ENCODE data around the gene ZNF831. TPM values are rescaled to one million over a fixed set of nuclear protein-coding genes. Genes with fewer than 3 reads are reported as not detected.

Gene ZNF831
- total RNA-seq, 1 experiment from 2014 or later: not detected

DNA sequence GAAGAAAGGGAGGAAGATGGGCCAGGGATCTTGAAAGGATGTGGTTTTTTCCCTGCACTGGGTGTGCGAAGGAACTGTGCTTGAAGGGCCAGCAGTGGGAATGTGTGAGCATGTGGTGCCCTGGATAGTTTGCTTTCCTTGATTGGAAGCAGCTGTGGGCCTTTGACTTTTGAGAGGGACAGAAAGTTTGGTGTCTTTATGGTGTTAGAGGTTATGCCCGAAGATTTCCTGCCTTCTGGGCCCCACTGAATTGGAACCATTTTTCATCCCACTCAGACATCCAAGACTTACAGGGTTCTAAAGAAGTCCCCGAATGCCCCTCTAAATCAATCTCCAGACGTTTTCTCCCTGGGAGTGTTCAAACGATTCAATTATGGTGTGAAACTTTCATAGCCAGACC is 113.3 kb downstream of the ZNF831 start:
- Mint-ChIP-seq H3K9me3 (ENCODE audit: unreplicated experiment) (no peaks in the 10 kb centered on the region), H3K36me3 (ENCODE audit: insufficient read depth, unreplicated experiment) (no peaks in the 10 kb centered on the region), H3K4me3 (ENCODE audit: unreplicated experiment) (no peak overlapping the region), H3K27me3 (ENCODE audit: insufficient read depth, unreplicated experiment) (peaks cover 91% of the 10 kb centered on the region), H3K27ac (ENCODE audit: low read depth, unreplicated experiment) (no peak overlapping the region), H3K4me1 (ENCODE audit: insufficient read depth, unreplicated experiment) (no peaks in the 10 kb centered on the region)
- intact Hi-C loops (cut with micrococcal nuclease): no loop called here
- POLR2A ChIA-PET: no interaction called here
- DNase-seq (ENCODE audit: unreplicated experiment): no peak
- CTCF ChIA-PET: interaction anchor here (0.6 kb wide), 2 partner anchors 154 to 200 kb away, joined by 3 read pairs; no protein-coding TSS in a partner anchor
- TF ChIP-seq, protein P1, sequence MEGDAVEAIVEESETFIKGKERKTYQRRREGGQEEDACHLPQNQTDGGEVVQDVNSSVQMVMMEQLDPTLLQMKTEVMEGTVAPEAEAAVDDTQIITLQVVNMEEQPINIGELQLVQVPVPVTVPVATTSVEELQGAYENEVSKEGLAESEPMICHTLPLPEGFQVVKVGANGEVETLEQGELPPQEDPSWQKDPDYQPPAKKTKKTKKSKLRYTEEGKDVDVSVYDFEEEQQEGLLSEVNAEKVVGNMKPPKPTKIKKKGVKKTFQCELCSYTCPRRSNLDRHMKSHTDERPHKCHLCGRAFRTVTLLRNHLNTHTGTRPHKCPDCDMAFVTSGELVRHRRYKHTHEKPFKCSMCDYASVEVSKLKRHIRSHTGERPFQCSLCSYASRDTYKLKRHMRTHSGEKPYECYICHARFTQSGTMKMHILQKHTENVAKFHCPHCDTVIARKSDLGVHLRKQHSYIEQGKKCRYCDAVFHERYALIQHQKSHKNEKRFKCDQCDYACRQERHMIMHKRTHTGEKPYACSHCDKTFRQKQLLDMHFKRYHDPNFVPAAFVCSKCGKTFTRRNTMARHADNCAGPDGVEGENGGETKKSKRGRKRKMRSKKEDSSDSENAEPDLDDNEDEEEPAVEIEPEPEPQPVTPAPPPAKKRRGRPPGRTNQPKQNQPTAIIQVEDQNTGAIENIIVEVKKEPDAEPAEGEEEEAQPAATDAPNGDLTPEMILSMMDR (IDR thresholded peaks at IDR 0.05; ENCODE audit: unreplicated experiment): no peak
- no TSS peak for BruUV-seq (replicated peaks)

DNA sequence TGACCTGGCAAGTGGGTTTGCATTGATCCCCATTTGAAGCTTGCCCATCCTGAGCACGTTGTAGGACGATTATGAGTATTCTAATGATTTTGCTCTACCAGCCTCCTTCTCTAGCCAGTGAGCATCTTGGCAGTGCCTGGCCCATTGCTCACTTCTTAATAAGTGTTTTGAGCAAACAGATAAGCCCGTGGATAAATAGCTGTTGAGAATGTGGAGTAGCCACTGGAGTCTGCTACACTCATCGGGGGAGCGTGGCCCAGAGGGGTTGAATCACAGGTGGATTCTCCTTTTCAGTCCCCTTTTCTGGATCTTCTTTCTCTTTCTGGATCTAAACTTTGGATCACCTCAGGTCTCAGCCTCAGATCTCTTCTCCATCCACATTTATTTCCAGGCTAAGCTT is 120.8 kb downstream of the ZNF831 start:
- Mint-ChIP-seq H3K9me3 (ENCODE audit: unreplicated experiment) (no peaks in the 10 kb centered on the region), H3K4me1 (ENCODE audit: insufficient read depth, unreplicated experiment) (no peaks in the 10 kb centered on the region), H3K4me3 (ENCODE audit: unreplicated experiment) (no peak overlapping the region), H3K27me3 (ENCODE audit: insufficient read depth, unreplicated experiment) (peaks cover 74% of the 10 kb centered on the region), H3K36me3 (ENCODE audit: insufficient read depth, unreplicated experiment) (no peaks in the 10 kb centered on the region), H3K27ac (ENCODE audit: low read depth, unreplicated experiment) (no peak overlapping the region)
- CTCF ChIA-PET: interaction anchor here (0.6 kb wide), 1 partner anchor 241 kb away, joined by 3 read pairs; no protein-coding TSS in a partner anchor
- intact Hi-C loops (cut with micrococcal nuclease): no loop called here
- no TSS peak for BruUV-seq (replicated peaks)
- TF ChIP-seq, protein P1 (IDR thresholded peaks at IDR 0.05; ENCODE audit: unreplicated experiment): no peak
- DNase-seq (ENCODE audit: unreplicated experiment): no peak
- POLR2A ChIA-PET: no interaction called here

DNA sequence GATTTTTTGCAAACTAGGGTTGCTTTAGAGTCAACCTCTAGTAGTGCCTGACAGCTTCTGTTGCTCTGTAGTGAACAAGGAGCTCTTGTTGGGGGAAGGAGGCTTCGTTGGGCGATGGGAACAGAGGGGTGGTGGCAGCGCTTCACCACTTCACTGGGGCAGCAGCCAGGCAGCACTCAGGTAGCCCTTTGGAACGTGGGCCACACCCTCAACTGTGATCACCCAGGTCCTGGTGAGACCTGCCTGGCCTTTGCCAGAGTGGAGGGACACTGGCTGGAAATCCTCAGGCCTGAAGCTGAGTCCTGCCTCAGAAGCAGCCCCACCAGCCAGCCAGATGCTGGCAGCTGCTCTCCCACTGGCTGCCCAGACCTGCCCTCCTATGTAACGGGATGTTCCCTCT is 126.4 kb downstream of the ZNF831 start:
- H3K27ac Mint-ChIP-seq (ENCODE audit: low read depth, unreplicated experiment): no peak overlapping the region
- no TSS peak for BruUV-seq (replicated peaks)
- intact Hi-C loops (cut with micrococcal nuclease): no loop called here
- H3K27me3 Mint-ChIP-seq (ENCODE audit: insufficient read depth, unreplicated experiment): peaks cover 55% of the 10 kb centered on the region
- CTCF ChIA-PET: interaction anchor here (0.5 to 1.7 kb wide), 3 partner anchors 153 to 338 kb away, joined by 3 to 5 read pairs (median 5); no protein-coding TSS in a partner anchor
- DNase-seq (ENCODE audit: unreplicated experiment): no peak
- TF ChIP-seq, protein P1 (IDR thresholded peaks at IDR 0.05; ENCODE audit: unreplicated experiment): no peak
- H3K4me1 Mint-ChIP-seq (ENCODE audit: insufficient read depth, unreplicated experiment): no peaks in the 10 kb centered on the region
- H3K36me3 Mint-ChIP-seq (ENCODE audit: insufficient read depth, unreplicated experiment): no peaks in the 10 kb centered on the region
- H3K4me3 Mint-ChIP-seq (ENCODE audit: unreplicated experiment): no peak overlapping the region
- H3K9me3 Mint-ChIP-seq (ENCODE audit: unreplicated experiment): no peaks in the 10 kb centered on the region
- POLR2A ChIA-PET: no interaction called here

DNA sequence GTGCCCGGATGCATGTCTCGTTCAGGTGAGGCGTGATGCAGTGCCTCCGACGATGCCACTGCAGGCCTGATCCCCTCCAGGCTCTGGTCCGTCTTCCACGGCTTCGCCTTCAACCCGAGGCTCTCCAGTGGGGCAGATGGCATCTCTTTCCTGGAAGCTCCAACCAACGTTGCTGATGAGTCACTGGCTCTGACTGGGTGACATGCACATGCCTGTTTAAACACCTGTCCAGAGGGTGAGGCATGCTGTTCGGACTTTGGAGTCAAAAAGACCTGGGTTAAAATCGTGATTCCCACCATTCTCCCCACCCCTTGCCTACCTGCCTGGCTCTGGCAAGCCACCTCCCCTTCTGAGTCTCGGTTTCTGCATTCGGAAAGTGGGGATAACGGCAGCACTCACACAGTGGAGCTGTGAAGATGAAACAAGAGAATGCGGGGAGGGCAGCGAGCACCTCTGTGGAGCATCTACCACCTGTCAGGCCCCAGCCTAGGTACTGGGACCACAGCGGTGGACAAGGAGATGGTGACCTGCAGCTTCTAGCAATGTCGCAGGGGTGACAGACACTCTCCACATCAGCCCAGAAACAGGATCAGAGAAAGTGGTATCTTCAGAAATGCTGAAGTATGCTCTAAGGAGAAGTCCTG is 128.2 kb downstream of the ZNF831 start:
- BruUV-seq (replicated peaks): no TSS peak
- H3K4me1 Mint-ChIP-seq (ENCODE audit: insufficient read depth, unreplicated experiment): no peaks in the 10 kb centered on the region
- no peaks in the 10 kb centered on the region for H3K9me3 Mint-ChIP-seq (ENCODE audit: unreplicated experiment)
- CTCF ChIA-PET: interaction anchor here (0.6 kb wide), 1 partner anchor 235 kb away, joined by 3 read pairs; no protein-coding TSS in a partner anchor
- no peak overlapping the region for H3K27ac Mint-ChIP-seq (ENCODE audit: low read depth, unreplicated experiment)
- POLR2A ChIA-PET: no interaction called here
- no peaks in the 10 kb centered on the region for H3K36me3 Mint-ChIP-seq (ENCODE audit: insufficient read depth, unreplicated experiment)
- peaks cover 71% of the 10 kb centered on the region for H3K27me3 Mint-ChIP-seq (ENCODE audit: insufficient read depth, unreplicated experiment)
- no peak overlapping the region for H3K4me3 Mint-ChIP-seq (ENCODE audit: unreplicated experiment)
- intact Hi-C loops (cut with micrococcal nuclease): no loop called here
- TF ChIP-seq, protein P1 (IDR thresholded peaks at IDR 0.05; ENCODE audit: unreplicated experiment): no peak
- DNase-seq (ENCODE audit: unreplicated experiment): peak; percentile 10

Measured in MCF 10A (cell line).